Neural cell (in vitro differentiated cells): ENCODE measurements around the gene PDE11A.

ENCODE experiments used
- CTCF ChIP-seq: fragments of 450-650 bp; IDR thresholded peaks from 2 replicates; pipeline ENCODE4 v1.5.1; 2014; ENCODE audit warnings: antibody characterized with exemption, mild to moderate bottlenecking, moderate library complexity; ENCODE audit not compliant: poor library complexity, severe bottlenecking
- EP300 ChIP-seq: fragments of 450-650 bp; conservative IDR thresholded peaks from 2 replicates; pipeline ENCODE4 v1.6.1; 2014; ENCODE audit warnings: antibody characterized with exemption, mild to moderate bottlenecking, moderate library complexity; ENCODE audit not compliant: poor library complexity, severe bottlenecking
- EZH2 ChIP-seq: fragments of 200-600, 300-800 bp; shearing (Covaris generic), sonication (generic); IDR thresholded peaks from 2 replicates; pipeline ENCODE4 v1.6.1; 2014; ENCODE audit warnings: antibody characterized with exemption, low read length, borderline replicate concordance, mild to moderate bottlenecking; ENCODE audit not compliant: insufficient read depth, poor library complexity, severe bottlenecking
- MXI1 ChIP-seq: fragments of 450-650 bp; conservative IDR thresholded peaks from 2 replicates; pipeline ENCODE4 v1.6.1; 2014; ENCODE audit warnings: antibody characterized with exemption, mild to moderate bottlenecking; ENCODE audit not compliant: poor library complexity, severe bottlenecking
- POLR2AphosphoS5 ChIP-seq: IDR thresholded peaks from 2 replicates; pipeline ENCODE4 v1.6.1; 2012
- RAD21 ChIP-seq: fragments of 450-650 bp; conservative IDR thresholded peaks from 2 replicates; pipeline ENCODE4 v1.6.1; 2014; ENCODE audit warnings: antibody characterized with exemption, mild to moderate bottlenecking, moderate library complexity
- REST ChIP-seq: IDR thresholded peaks from 2 replicates; pipeline ENCODE4 v1.6.1; 2012; ENCODE audit warnings: borderline replicate concordance
- TAF1 ChIP-seq: IDR thresholded peaks from 2 replicates; pipeline ENCODE4 v1.6.1; 2012; ENCODE audit warnings: low read depth

- TF ChIP-seq CTCF (no peak), EP300 (no peak), POLR2AphosphoS5 (no peak), EZH2 (no peak), MXI1 (no peak), TAF1 (no peak), RAD21 (no peak), REST (no peak)
These were observed 191.4 kb downstream of the PDE11A start for GRCh38 chr2:177881008-177881747.
